Activated B cell treated with CpG ODN at 0.5 μM for 24 hours (primary cell): Measurements from ENCODE around the gene TM9SF3. TPM values are rescaled to one million over a fixed set of nuclear protein-coding genes. Genes with fewer than 3 reads are reported as not detected.

Source experiments
- ATAC-seq: fragments of 200-7000 bp; cut with Tn5 transposase; one replicate; pipeline ENCODE4 v1.10.0; 2021; ENCODE audit warnings: low read depth, mild to moderate bottlenecking, moderate library complexity
- CTCF ChIA-PET: fragments of 350-600 bp; sonication (Branson Sonifier 250); formaldehyde crosslinking; loops from one replicate; lab custom pipeline; 2021; ENCODE audit warnings: antibody characterized with exemption; lab: Charles Lee
- POLR2A ChIA-PET: fragments of 350-600 bp; sonication (Branson Sonifier 250); formaldehyde crosslinking; loops from one replicate; lab custom pipeline; 2021; ENCODE audit warnings: antibody characterized with exemption; lab: Charles Lee
- DNase-seq: peaks from one replicate; pipeline ENCODE4 v3.0.0; 2022
- H3K27ac Mint-ChIP-seq: one replicate; pipeline ENCODE4 v1.8.0; 2020; ENCODE audit warnings: mixed read lengths
- H3K27me3 Mint-ChIP-seq: one replicate; pipeline ENCODE4 v1.8.0; 2021; ENCODE audit warnings: mixed read lengths
- H3K36me3 Mint-ChIP-seq: one replicate; pipeline ENCODE4 v1.8.0; 2021; ENCODE audit warnings: low read depth, mixed read lengths
- H3K4me1 Mint-ChIP-seq: one replicate; pipeline ENCODE4 v1.8.0; 2021; ENCODE audit warnings: mixed read lengths
- H3K4me3 Mint-ChIP-seq: one replicate; pipeline ENCODE4 v1.8.0; 2020; ENCODE audit warnings: mild to moderate bottlenecking, mixed read lengths
- H3K9me3 Mint-ChIP-seq: one replicate; pipeline ENCODE4 v1.8.0; 2020; ENCODE audit warnings: mixed read lengths
- CTCF ChIP-seq: fragments of 200-600 bp; IDR thresholded peaks from one replicate; pipeline ENCODE4 v1.8.0; 2022; ENCODE audit warnings: antibody characterized with exemption, mild to moderate bottlenecking
- intact Hi-C: fragments of 100-400 bp; cut with micrococcal nuclease; formaldehyde crosslinking; loops from one replicate; pipeline ENCODE4 v1.15.1; 2024
- total RNA-seq: library from RNA; stranded (reverse); gene quantifications from 2 replicates; pipeline ENCODE4 v1.2.3, GENCODE V29; 2022

Gene TM9SF3
- total RNA-seq, 1 donor from 2014 or later: 61.7 TPM

- TF ChIP-seq CTCF: no peak
- intact Hi-C loops: loop anchor here (1.0 to 2.0 kb wide), 4 partner anchors 134 to 913 kb away; partner anchors contain the start of genes MMS19, PIK3AP1, UBTD1 and ZNF518A
- H3K4me3 Mint-ChIP-seq: peak overlapping the region; percentile 87
- no peaks in the 10 kb centered on the region for H3K27me3 Mint-ChIP-seq
- ChIA-PET POLR2A (no interaction called here), CTCF (no interaction called here)
- H3K4me1 Mint-ChIP-seq: peaks cover 40% of the 10 kb centered on the region
- H3K27ac Mint-ChIP-seq: peak overlapping the region; percentile 71
- no peaks in the 10 kb centered on the region for H3K9me3 Mint-ChIP-seq
- DNase-seq (no peak), ATAC-seq (peak; percentile 3)
- peaks cover 6% of the 10 kb centered on the region for H3K36me3 Mint-ChIP-seq
Observed at GRCh38 chr10:96585736-96586418, 935 bp downstream of the TM9SF3 start.

- ChIA-PET POLR2A (no interaction called here), CTCF (no interaction called here)
- Mint-ChIP-seq H3K9me3 (no peaks in the 10 kb centered on the region), H3K4me1 (peaks cover 47% of the 10 kb centered on the region), H3K27ac (no peak overlapping the region), H3K36me3 (peaks cover 11% of the 10 kb centered on the region), H3K4me3 (peak overlapping the region; percentile 28), H3K27me3 (no peaks in the 10 kb centered on the region)
- no peak for TF ChIP-seq CTCF
- DNase-seq (no peak), ATAC-seq (no peak)
- intact Hi-C loops: no loop called here
Observed at GRCh38 chr10:96584474-96584873, 2.3 kb downstream of the TM9SF3 start.

- ATAC-seq (no peak), DNase-seq (no peak)
- Mint-ChIP-seq H3K4me1 (peaks cover 48% of the 10 kb centered on the region), H3K4me3 (peak overlapping the region; percentile 28), H3K36me3 (peaks cover 11% of the 10 kb centered on the region), H3K27me3 (no peaks in the 10 kb centered on the region), H3K27ac (no peak overlapping the region), H3K9me3 (no peaks in the 10 kb centered on the region)
- no peak for TF ChIP-seq CTCF
- intact Hi-C loops: no loop called here
- CTCF ChIA-PET: no interaction called here
- POLR2A ChIA-PET: no interaction called here
Observed at GRCh38 chr10:96584035-96584434, 2.8 kb downstream of the TM9SF3 start.

GRCh38 chr10:96579133-96579532 lies 7.7 kb downstream of the TM9SF3 start:
- TF ChIP-seq CTCF: no peak
- H3K36me3 Mint-ChIP-seq: peaks cover 23% of the 10 kb centered on the region
- no peak overlapping the region for H3K4me3 Mint-ChIP-seq
- no peaks in the 10 kb centered on the region for H3K27me3 Mint-ChIP-seq
- no peak overlapping the region for H3K27ac Mint-ChIP-seq
- DNase-seq (no peak), ATAC-seq (no peak)
- H3K4me1 Mint-ChIP-seq: peaks cover 59% of the 10 kb centered on the region
- intact Hi-C loops: no loop called here
- ChIA-PET POLR2A (interaction anchor here (0.5 kb wide), 1 partner anchor 276 kb away, joined by 7 read pairs; no protein-coding TSS in a partner anchor), CTCF (no interaction called here)
- no peaks in the 10 kb centered on the region for H3K9me3 Mint-ChIP-seq

- no peak for TF ChIP-seq CTCF
- no peak for DNase-seq
- Mint-ChIP-seq H3K27me3 (no peaks in the 10 kb centered on the region), H3K36me3 (peaks cover 28% of the 10 kb centered on the region), H3K9me3 (no peaks in the 10 kb centered on the region), H3K27ac (no peak overlapping the region), H3K4me1 (peaks cover 58% of the 10 kb centered on the region), H3K4me3 (no peak overlapping the region)
- ATAC-seq: no peak
- CTCF ChIA-PET: no interaction called here
- POLR2A ChIA-PET: interaction anchor here (0.5 kb wide), 1 partner anchor 275 kb away, joined by 7 read pairs; no protein-coding TSS in a partner anchor
- intact Hi-C loops: no loop called here
Observed at GRCh38 chr10:96578633-96579032, 8.2 kb downstream of the TM9SF3 start.
